Subcutaneous abdominal adipose tissue (tissue), 5 donors: ENCODE measurements around the gene GCC2.
"Not testable (repeated sequence)": the region's sequence is repeated elsewhere in the genome, so short reads cannot be mapped to it uniquely, and the experiment has no call there.

Source experiments
- H3K27ac ChIP-seq: one replicate; pipeline ENCODE4 v1.7.0; 2013; ENCODE audit warnings: low read depth, mild to moderate bottlenecking, inconsistent platforms, low read length, moderate library complexity
- H3K27me3 ChIP-seq, 5 donors: one replicate each; pipeline ENCODE4 v1.7.0; 2013; ENCODE audit warnings: low read length in 5 of 5, inconsistent platforms in 1 of 5; ENCODE audit not compliant: control insufficient read depth in 5 of 5, insufficient read depth in 4 of 5
- H3K36me3 ChIP-seq, 5 donors: one replicate each; pipeline ENCODE4 v1.7.0; 2013; ENCODE audit warnings: low read length in 5 of 5; ENCODE audit not compliant: control insufficient read depth in 5 of 5, insufficient read depth in 5 of 5
- H3K4me1 ChIP-seq, 5 donors: one replicate each; pipeline ENCODE4 v1.7.0; 2013; ENCODE audit warnings: low read length in 5 of 5, mild to moderate bottlenecking in 3 of 5, moderate library complexity in 1 of 5; ENCODE audit not compliant: control insufficient read depth in 5 of 5, insufficient read depth in 5 of 5
- H3K4me3 ChIP-seq, 5 donors: one replicate each; pipeline ENCODE4 v1.7.0; 2013; ENCODE audit warnings: low read length in 5 of 5, low read depth in 1 of 5
- H3K9ac ChIP-seq, 5 donors: one replicate each; pipeline ENCODE4 v1.7.0; 2013; ENCODE audit warnings: low read length in 5 of 5, mild to moderate bottlenecking in 4 of 5, moderate library complexity in 3 of 5
- H3K9me3 ChIP-seq, 5 donors: one replicate each; pipeline ENCODE4 v1.7.0; 2013; ENCODE audit warnings: low read length in 5 of 5; ENCODE audit not compliant: control insufficient read depth in 5 of 5
- donor health status: healthy.
- donor health status: healthy.
- donor health status: healthy.
- donor health status: healthy.
- donor health status: healthy.

Gene GCC2

DNA sequence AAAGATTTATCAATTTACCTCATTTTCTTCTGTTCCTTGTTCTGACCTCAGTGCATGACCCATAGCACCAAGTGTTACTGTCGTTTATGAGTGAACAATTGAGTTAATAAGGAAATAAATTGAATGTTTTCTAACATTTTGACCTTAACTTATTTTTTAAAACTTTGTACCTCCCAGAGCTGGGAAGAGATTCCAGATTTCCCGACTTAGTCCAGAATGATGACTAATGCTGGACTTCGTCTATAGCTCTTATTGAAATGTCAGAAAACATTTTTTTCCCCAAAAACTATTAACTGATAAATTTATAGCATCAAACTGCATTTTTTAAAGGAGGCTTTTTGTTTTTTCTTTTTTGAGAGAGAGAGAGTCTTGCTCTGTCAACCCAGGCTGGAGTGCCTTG is 63.4 kb downstream of the GCC2 start:
- H3K4me1 ChIP-seq, H3K9ac ChIP-seq, H3K4me3 ChIP-seq, H3K27ac ChIP-seq, H3K27me3 ChIP-seq, H3K36me3 ChIP-seq, H3K9me3 ChIP-seq: not testable (repeated sequence)

DNA sequence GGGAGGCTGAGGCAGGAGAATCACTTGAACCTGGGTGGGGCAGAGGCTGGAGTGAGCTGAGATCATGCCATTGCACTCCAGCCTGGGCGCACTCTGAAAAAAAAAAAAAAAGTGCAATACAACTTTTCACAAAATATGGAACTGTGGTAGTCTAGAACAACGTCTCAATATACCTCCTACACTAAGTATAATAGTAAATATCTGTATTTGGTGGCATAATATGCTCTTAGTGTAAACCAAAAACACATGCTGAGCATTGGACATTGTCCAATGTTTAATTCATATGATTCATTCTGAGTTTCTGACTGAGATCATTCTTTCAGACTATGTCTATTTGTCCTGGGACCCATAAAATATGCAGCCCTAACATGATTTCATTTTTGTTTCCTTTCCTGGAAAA is 65.5 kb downstream of the GCC2 start:
- not testable (repeated sequence) for H3K4me1 ChIP-seq, H3K27ac ChIP-seq, H3K4me3 ChIP-seq, H3K27me3 ChIP-seq, H3K36me3 ChIP-seq, H3K9ac ChIP-seq, H3K9me3 ChIP-seq

DNA sequence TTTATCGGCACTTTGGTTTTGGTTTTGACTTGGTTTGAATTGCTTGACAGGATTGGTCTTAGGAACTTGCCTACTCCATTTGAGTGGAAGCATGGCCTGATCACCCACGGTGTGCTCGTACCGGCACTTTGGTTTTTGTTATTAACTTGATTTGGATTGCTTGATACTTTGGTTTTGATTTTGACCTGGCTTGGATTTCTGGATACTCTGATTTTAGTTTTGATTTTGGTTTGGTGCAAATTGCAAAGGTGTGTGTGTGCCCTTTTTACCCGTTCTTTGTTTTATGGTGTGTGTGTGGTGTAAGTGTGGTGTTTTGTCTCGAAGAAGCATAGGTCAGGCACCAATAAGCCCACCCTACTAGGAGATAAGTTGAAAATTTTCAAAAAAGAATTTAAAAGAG is 75.7 kb downstream of the GCC2 start:
- not testable (repeated sequence) for H3K4me3 ChIP-seq, H3K9me3 ChIP-seq, H3K27ac ChIP-seq, H3K4me1 ChIP-seq, H3K36me3 ChIP-seq, H3K9ac ChIP-seq, H3K27me3 ChIP-seq

DNA sequence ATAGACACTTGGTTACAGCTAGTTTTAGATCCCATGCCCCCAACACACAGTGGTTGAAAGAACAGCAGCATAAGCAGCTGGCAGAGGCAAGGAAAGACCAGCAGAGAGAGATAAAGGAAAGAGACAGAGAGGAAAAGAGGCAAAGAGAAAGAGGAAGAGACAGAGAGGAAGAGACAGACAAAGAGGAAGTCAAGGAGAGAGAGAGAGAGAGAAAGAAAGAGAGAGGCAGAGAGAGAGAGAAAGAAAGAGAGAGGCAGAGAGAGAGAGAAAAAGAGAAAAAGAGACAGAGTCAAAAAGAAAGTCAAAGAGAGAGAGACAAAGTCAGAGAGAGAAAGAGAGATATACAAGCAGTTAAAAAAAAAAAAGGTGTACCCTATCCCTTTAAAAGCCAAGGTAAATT is 76.3 kb downstream of the GCC2 start:
- H3K9ac ChIP-seq, H3K27me3 ChIP-seq: not testable (repeated sequence)

DNA sequence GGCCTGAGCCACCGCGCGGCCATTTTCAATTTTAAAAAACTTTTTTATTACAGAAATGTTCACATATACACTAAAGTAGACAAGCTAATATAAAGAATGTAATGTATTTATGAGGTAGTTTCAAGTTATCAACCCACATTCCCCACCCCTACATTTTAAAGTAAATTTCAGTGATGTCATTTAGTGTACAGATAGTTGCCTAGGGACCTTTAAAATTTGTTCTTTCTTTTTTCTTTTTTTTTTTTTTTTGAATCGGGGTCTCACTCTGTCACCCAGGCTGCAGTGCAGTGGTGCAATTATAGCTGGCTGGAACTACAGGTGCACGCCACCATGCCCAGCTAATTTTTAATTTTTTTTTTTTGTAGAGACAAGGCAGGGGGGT is 82.7 kb downstream of the GCC2 start:
- Histone ChIP-seq H3K9ac (no peak overlapping the region), H3K36me3 (no peaks in the 10 kb centered on the region), H3K27me3 (no peaks in the 10 kb centered on the region), H3K9me3 (no peaks in the 10 kb centered on the region), H3K27ac (no peak overlapping the region), H3K4me1 (peaks cover 0 to 23% (median 13%) of the 10 kb centered on the region in 5 donors), H3K4me3 (no peak overlapping the region)

More for the DNA sequence above, 76.3 kb downstream of the GCC2 start:
- not testable (repeated sequence) for H3K36me3 ChIP-seq, H3K9me3 ChIP-seq, H3K27ac ChIP-seq, H3K4me3 ChIP-seq, H3K4me1 ChIP-seq

DNA sequence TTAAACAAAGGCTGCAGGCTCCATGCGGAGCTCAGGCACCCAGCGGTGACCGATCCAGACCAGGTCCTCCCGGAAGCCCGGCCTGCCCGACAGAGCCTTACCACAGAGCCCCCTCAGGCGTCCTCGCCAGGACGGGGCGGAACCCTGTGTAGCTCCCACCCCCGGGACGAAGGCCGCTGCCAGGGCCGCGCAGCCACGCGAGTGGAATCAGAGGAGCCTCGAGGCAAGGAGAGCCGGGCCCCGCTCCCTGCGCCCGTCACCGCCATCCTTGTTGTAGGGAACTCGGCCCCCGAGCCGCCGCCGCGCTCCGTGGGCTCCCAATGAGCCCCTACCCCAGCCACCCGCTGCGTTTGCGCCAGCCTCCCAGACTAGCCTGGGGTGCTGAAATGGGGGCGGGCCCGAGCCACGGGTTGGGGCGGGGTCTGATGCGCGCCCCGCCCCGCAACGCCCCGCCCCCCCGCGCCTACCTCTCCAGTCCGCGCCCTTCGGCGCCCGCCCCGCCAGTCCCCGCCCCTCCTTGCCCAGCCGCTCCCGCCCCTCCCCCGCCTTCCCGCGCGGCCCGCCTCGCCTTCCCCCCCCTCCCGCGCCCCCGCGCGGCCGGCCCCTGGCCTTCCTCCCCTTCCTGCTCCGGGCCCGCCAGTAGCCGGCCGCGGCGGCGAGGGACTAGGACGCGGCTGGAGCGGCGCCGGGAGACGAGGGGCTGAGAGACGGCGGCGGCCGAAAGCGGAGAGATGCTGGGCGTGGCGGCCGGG is 85.0 kb downstream of the GCC2 start, which contains the start of gene LIMS1:
Gene LIMS1 (plus strand): TSS at position 639 of the 752 bp plus-strand sequence. CDS start 93 bp downstream, at position 732.
- Histone ChIP-seq H3K36me3 (no peaks in the 10 kb centered on the region), H3K4me3 (peak within 1 kb of the TSS; percentile 75 to 96 (median 87)), H3K9ac (peak within 1 kb of the TSS; percentile 92 to 98 (median 98)), H3K27ac (peak within 1 kb of the TSS; percentile 98), H3K27me3 (no peaks in the 10 kb centered on the region), H3K9me3 (no peaks in the 10 kb centered on the region), H3K4me1 (peaks cover 0 to 39% (median 33%) of the 10 kb centered on the region in 5 donors)

DNA sequence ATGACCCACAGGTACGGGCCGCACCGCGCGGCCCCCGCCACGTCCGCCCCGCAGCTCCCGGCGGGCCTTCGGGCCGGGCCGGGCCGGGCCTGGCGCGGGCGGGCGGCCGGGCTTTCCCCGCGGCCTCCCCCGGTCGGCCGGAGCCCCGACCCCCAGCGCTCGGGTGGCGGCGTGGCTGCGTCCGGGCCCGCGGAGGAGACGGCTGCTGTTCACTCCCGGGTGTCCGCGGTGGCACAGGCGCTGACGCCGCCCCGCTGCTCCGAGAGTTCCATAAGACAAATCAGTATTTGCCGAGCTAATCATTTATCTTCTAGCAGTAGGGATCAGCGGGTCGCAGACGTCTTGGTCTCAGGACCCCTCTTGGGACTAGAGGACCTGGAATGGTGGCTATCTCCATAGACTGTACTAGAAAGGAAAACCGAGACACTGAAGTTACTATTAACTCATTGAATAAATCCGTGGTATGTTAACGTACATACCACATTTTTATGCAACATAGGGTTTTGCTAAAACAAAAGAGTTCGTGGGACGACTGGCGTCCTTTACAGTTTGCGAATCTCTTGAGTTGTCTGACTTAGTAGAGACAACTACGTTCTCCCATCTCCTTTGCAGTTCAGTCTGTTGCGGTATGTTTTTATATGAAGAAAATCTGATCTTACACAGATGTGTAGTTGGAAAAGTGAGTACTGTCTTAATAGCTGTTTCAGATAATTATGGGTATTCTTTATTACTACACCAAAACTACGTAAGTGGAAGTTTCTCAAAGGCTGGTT is 85.8 kb downstream of the GCC2 start:
- Histone ChIP-seq H3K9ac (peak overlapping the region; percentile 92 to 98 (median 98)), H3K27me3 (no peaks in the 10 kb centered on the region)

DNA sequence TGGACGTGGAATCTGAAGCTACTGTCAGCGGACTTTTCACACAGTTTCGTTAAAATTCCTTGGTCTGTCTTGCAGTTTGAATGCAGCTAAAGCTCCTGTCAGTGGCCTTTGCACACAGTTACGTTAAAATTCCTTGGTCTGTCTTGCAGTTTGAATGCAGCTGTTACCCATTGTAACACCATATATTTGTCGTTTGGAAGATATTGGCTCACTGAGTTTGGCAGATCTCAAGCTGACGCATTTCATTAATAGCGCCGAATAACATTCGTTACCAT is 86.3 kb downstream of the GCC2 start:
- Histone ChIP-seq H3K4me3 (peak overlapping the region; percentile 74 to 96 (median 87)), H3K27ac (peak overlapping the region; percentile 98), H3K9ac (peak overlapping the region; percentile 92 to 98 (median 98)), H3K27me3 (no peaks in the 10 kb centered on the region), H3K4me1 (peaks cover 0 to 39% (median 33%) of the 10 kb centered on the region in 5 donors), H3K36me3 (no peaks in the 10 kb centered on the region), H3K9me3 (no peaks in the 10 kb centered on the region)

More for the DNA sequence above, 85.8 kb downstream of the GCC2 start:
- Histone ChIP-seq H3K4me3 (peak overlapping the region; percentile 74 to 96 (median 87)), H3K27ac (peak overlapping the region; percentile 98), H3K9me3 (no peaks in the 10 kb centered on the region), H3K4me1 (peaks cover 0 to 39% (median 33%) of the 10 kb centered on the region in 5 donors), H3K36me3 (no peaks in the 10 kb centered on the region)

DNA sequence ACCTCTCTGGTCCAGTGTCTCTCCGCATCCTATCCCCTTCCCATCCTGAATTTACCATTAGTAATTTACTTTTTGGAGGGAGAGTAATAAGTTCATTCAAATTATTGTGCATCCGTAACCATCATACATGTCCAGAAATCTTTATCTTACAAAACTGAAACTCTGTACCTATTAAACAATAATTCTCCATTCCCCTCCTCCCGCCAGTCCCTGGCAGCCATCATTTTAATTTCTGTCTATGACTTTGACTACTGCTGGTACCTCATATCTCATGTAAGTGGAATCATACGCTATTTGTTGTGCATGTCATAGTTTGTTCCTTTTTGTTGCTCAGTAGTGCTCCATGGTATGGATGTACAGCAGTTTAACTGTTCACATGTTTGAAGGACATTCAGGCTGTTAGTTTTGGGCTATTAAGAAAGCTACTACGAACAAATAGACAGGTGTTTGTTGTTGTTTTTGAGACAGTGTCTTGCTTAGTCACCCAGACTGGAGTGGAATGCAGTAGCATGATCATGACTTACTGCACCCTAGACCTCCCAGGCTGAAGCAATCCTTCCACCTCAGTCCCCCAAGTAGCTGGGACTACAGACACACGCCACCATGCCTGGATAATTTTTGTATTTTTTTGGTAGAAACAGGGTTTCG is 87.3 kb downstream of the GCC2 start:
- H3K27ac ChIP-seq: peak overlapping the region; percentile 98
- H3K9ac ChIP-seq: peak overlapping the region; percentile 92 to 98 (median 98)
- peak overlapping the region; percentile 74 to 96 (median 87) for H3K4me3 ChIP-seq
- no peaks in the 10 kb centered on the region for H3K36me3 ChIP-seq
- H3K9me3 ChIP-seq: no peaks in the 10 kb centered on the region
- H3K27me3 ChIP-seq: no peaks in the 10 kb centered on the region
- peaks cover 2 to 45% (median 41%) of the 10 kb centered on the region in 5 donors for H3K4me1 ChIP-seq

DNA sequence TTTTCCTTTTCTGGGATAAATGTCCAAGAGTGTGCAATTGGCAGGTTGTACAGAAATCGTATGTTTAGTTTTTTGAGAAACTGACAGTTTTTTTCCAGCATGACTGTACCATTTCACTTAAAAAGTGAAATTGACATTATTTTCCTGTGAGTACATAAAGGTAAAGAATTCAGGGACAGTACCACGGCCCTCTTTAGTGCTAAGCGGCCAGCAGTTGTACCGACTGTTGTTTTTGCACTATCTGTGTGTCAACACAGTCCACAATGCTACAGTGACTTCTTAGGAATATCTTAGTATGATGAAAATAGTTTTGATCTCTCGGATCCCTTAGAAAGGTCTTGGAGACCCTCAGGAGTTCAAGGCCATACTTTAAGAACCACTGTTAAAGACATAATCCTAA is 87.9 kb downstream of the GCC2 start:
- Histone ChIP-seq H3K36me3 (no peaks in the 10 kb centered on the region), H3K27ac (peak overlapping the region; percentile 98), H3K4me3 (peak overlapping the region; percentile 74 to 96 (median 87)), H3K9me3 (no peaks in the 10 kb centered on the region), H3K27me3 (no peaks in the 10 kb centered on the region), H3K4me1 (peaks cover 3 to 52% (median 47%) of the 10 kb centered on the region in 5 donors), H3K9ac (peak overlapping the region in 2 of 5 donors; percentile 92 to 98)
